Measurements from ENCODE around the gene KRT15. TPM values are rescaled to one million over a fixed set of nuclear protein-coding genes. Genes with fewer than 3 reads are reported as not detected.

Gene KRT15
- polyA plus RNA-seq, 3 donors, result 0.03 TPM; not detected in 2

DNA sequence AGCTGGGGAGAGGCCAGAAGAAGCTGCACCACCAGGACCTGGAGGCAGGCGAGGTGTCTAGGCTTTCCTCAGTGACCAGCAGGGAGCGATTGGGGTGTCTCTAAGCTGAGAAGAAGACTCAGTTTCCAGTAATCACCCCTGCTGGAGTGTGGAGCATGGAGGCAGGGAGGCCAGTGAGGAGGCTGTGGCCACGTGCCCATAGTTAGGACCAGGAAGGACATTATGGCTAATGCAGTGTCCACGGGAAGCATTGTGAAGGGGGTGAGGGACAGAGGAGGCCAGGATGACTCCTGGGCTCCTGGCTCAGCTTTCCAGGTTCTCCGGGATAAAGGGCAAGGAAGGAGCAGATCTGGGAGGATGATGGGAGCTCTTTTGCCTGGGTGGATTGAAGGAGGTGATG is 19.0 kb downstream of the KRT15 start:
- H3K4me2 ChIP-seq (replicated peaks; ENCODE audit: extremely low read depth, low read length, poor library complexity, severe bottlenecking), result no peak overlapping the region
- peaks cover 47% of the 10 kb centered on the region for H3K4me1 Mint-ChIP-seq
- H3K4me1 ChIP-seq (ENCODE audit: control insufficient read depth in 1 of 2, insufficient read depth in 2 of 2, low read length in 2 of 2), result peaks cover 44 to 48% of the 10 kb centered on the region in 2 donors
- H3K27ac Mint-ChIP-seq, result peak overlapping the region; percentile 25 to 92 (median 69)
- peaks cover 0 to 7% (median 0%) of the 10 kb centered on the region in 7 donors for H3K9me3 Mint-ChIP-seq
- H2AFZ ChIP-seq (ENCODE audit: insufficient read depth, low read depth, low read length, poor library complexity, severe bottlenecking), result peak overlapping the region; percentile 6
- peaks cover 1 to 8% (median 7%) of the 10 kb centered on the region in 3 donors for H3K27me3 Mint-ChIP-seq (ENCODE audit: low read depth in 3 of 3)
- H3K9ac ChIP-seq (ENCODE audit: insufficient read depth, low read length, poor library complexity, severe bottlenecking), result no peak overlapping the region
- peak overlapping the region in 1 of 3 experiments; percentile 12 for H3K4me3 ChIP-seq (replicated peaks in 1 of 3; ENCODE audit: low read depth in 2 of 3, low read length in 3 of 3)
- H3K36me3 Mint-ChIP-seq, result no peaks in the 10 kb centered on the region
- no peak for DNase-seq
- H3K79me2 ChIP-seq (ENCODE audit: insufficient read depth, low read length), result no peaks in the 10 kb centered on the region
- TF ChIP-seq, protein P1, sequence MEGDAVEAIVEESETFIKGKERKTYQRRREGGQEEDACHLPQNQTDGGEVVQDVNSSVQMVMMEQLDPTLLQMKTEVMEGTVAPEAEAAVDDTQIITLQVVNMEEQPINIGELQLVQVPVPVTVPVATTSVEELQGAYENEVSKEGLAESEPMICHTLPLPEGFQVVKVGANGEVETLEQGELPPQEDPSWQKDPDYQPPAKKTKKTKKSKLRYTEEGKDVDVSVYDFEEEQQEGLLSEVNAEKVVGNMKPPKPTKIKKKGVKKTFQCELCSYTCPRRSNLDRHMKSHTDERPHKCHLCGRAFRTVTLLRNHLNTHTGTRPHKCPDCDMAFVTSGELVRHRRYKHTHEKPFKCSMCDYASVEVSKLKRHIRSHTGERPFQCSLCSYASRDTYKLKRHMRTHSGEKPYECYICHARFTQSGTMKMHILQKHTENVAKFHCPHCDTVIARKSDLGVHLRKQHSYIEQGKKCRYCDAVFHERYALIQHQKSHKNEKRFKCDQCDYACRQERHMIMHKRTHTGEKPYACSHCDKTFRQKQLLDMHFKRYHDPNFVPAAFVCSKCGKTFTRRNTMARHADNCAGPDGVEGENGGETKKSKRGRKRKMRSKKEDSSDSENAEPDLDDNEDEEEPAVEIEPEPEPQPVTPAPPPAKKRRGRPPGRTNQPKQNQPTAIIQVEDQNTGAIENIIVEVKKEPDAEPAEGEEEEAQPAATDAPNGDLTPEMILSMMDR (IDR thresholded peaks at IDR 0.05), result no peak
- WGBS (ENCODE audit: insufficient coverage), result 100% methylated on average over 5 of the region's 5 CpGs
- no peaks in the 10 kb centered on the region for H3K9me3 ChIP-seq (replicated peaks in 1 of 2; ENCODE audit: control insufficient read depth in 1 of 2, insufficient read depth in 1 of 2, low read length in 2 of 2)
- no peaks in the 10 kb centered on the region for H3K36me3 ChIP-seq (replicated peaks in 1 of 2; ENCODE audit: control insufficient read depth in 1 of 2, insufficient read depth in 2 of 2, low read length in 2 of 2)
- intact Hi-C loops (cut with micrococcal nuclease), result loop anchor here (5.0 to 10.0 kb wide), 4 partner anchors 165 to 592 kb away; no protein-coding TSS in a partner anchor
- H3K27ac ChIP-seq (ENCODE audit: low read depth in 1 of 2, low read length in 2 of 2), result peak overlapping the region in 1 of 2 donors; percentile 59
- H3K27me3 ChIP-seq (ENCODE audit: control insufficient read depth in 2 of 2, insufficient read depth in 2 of 2, low read length in 2 of 2), result no peaks in the 10 kb centered on the region
- peak overlapping the region in 1 of 2 donors; percentile 67 for H3K4me3 Mint-ChIP-seq
- no peaks in the 10 kb centered on the region for H4K20me1 ChIP-seq (ENCODE audit: insufficient read depth, low read length)

DNA sequence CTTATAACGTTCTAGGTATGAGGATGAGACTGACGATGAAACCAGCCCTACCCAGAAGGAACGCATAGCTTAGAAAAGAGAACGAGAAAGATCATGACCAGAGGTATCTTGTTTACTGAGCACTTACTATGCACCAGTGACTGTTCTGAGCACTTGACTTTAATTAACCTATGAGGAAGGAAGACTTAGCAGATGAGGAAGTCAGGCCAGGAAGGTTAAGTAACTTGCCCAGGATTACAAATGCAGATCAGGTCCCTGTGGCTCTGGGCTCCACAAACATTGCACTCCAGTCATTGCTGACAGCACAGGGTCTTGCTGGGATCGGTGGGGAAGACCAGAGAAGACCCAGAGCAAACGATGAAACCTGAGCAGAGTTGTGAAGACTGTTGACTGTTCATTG is 20.4 kb downstream of the KRT15 start:
- H3K27me3 ChIP-seq (ENCODE audit: control insufficient read depth in 2 of 2, insufficient read depth in 2 of 2, low read length in 2 of 2), result no peaks in the 10 kb centered on the region
- no peaks in the 10 kb centered on the region for H3K9me3 ChIP-seq (replicated peaks in 1 of 2; ENCODE audit: control insufficient read depth in 1 of 2, insufficient read depth in 1 of 2, low read length in 2 of 2)
- Mint-ChIP-seq H3K4me3 (peak overlapping the region in 1 of 2 donors; percentile 84), H3K27ac (peak overlapping the region; percentile 91 to 98 (median 96)), H3K27me3 (ENCODE audit: low read depth in 3 of 3) (peaks cover 2 to 8% (median 7%) of the 10 kb centered on the region in 3 donors), H3K9me3 (peaks cover 0 to 7% (median 0%) of the 10 kb centered on the region in 7 donors), H3K36me3 (peaks cover 0 to under 1% of the 10 kb centered on the region in 2 donors), H3K4me1 (peaks cover 57% of the 10 kb centered on the region)
- H3K4me2 ChIP-seq (replicated peaks; ENCODE audit: extremely low read depth, low read length, poor library complexity, severe bottlenecking), result peak overlapping the region; percentile 48
- peak; percentile 84 to 91 (median 90) for DNase-seq
- peak overlapping the region in 1 of 3 experiments; percentile 58 for H3K4me3 ChIP-seq (replicated peaks in 1 of 3; ENCODE audit: low read depth in 2 of 3, low read length in 3 of 3)
- H3K9ac ChIP-seq (ENCODE audit: insufficient read depth, low read length, poor library complexity, severe bottlenecking), result peak overlapping the region; percentile 46
- peak overlapping the region; percentile 93 to 97 for H3K27ac ChIP-seq (ENCODE audit: low read depth in 1 of 2, low read length in 2 of 2)
- H3K79me2 ChIP-seq (ENCODE audit: insufficient read depth, low read length), result no peaks in the 10 kb centered on the region
- TF ChIP-seq, protein P1 (IDR thresholded peaks at IDR 0.05), result no peak
- 0% methylated on average over 3 of the region's 6 CpGs for WGBS (ENCODE audit: insufficient coverage)
- peak overlapping the region; percentile 52 for H2AFZ ChIP-seq (ENCODE audit: insufficient read depth, low read depth, low read length, poor library complexity, severe bottlenecking)
- no peaks in the 10 kb centered on the region for H4K20me1 ChIP-seq (ENCODE audit: insufficient read depth, low read length)
- intact Hi-C loops (cut with micrococcal nuclease), result loop anchor here (5.0 to 10.0 kb wide), 3 partner anchors 167 to 591 kb away; no protein-coding TSS in a partner anchor
- peaks cover 47 to 54% of the 10 kb centered on the region in 2 donors for H3K4me1 ChIP-seq (ENCODE audit: control insufficient read depth in 1 of 2, insufficient read depth in 2 of 2, low read length in 2 of 2)
- no peaks in the 10 kb centered on the region for H3K36me3 ChIP-seq (replicated peaks in 1 of 2; ENCODE audit: control insufficient read depth in 1 of 2, insufficient read depth in 2 of 2, low read length in 2 of 2)
